Forelimb muscle (tissue), 1 donor: ENCODE results near the gene KRTAP21-2. TPM values are rescaled to one million over a fixed set of nuclear protein-coding genes. Genes with fewer than 3 reads are reported as not detected.

ENCODE experiments used
- polyA plus RNA-seq: library from polyadenylated mRNA; unstranded; fragments of 120-200 nt; gene quantifications from one replicate; pipeline ENCODE4 v1.2.1, GENCODE V29; 2013; ENCODE audit not compliant: insufficient read length

KRTAP21-2 gene
- polyA plus RNA-seq, 1 donor, result not detected

Other genes with a start within 250 kb of the KRTAP21-2 start
- gene KRTAP19-5, start 245.1 kb downstream of the KRTAP21-2 start, polyA plus RNA-seq, result not detected
- gene KRTAP19-6, start 205.4 kb downstream of the KRTAP21-2 start, polyA plus RNA-seq, result not detected
- gene KRTAP19-7, start 185.9 kb downstream of the KRTAP21-2 start, polyA plus RNA-seq, result not detected
- not detected for gene KRTAP22-2, start 156.9 kb downstream of the KRTAP21-2 start, polyA plus RNA-seq
- not detected for gene KRTAP6-3, start 154.8 kb downstream of the KRTAP21-2 start, polyA plus RNA-seq
- gene KRTAP6-2, start 148.4 kb downstream of the KRTAP21-2 start, polyA plus RNA-seq, result not detected
- not detected for gene KRTAP22-1, start 146.2 kb downstream of the KRTAP21-2 start, polyA plus RNA-seq
- not detected for gene KRTAP6-1, start 133.3 kb downstream of the KRTAP21-2 start, polyA plus RNA-seq
- not detected for gene KRTAP20-1, start 130.8 kb downstream of the KRTAP21-2 start, polyA plus RNA-seq
- not detected for gene KRTAP20-4, start 126.6 kb downstream of the KRTAP21-2 start, polyA plus RNA-seq
- gene KRTAP20-2, start 112.1 kb downstream of the KRTAP21-2 start, polyA plus RNA-seq, result not detected
- gene KRTAP20-3, start 104.4 kb downstream of the KRTAP21-2 start, polyA plus RNA-seq, result not detected
- gene KRTAP21-3, start 28.5 kb downstream of the KRTAP21-2 start, polyA plus RNA-seq, result not detected
- gene KRTAP21-1, start 8.2 kb upstream of the KRTAP21-2 start, polyA plus RNA-seq, result not detected
- gene KRTAP8-1, start 66.0 kb upstream of the KRTAP21-2 start, polyA plus RNA-seq, result not detected
- not detected for gene KRTAP7-1, start 82.5 kb upstream of the KRTAP21-2 start, polyA plus RNA-seq
- not detected for gene KRTAP11-1, start 134.3 kb upstream of the KRTAP21-2 start, polyA plus RNA-seq